Fibroblast of mammary gland (primary cell): ENCODE data around the gene GUCA2B.

Experiments used
- DNase-seq: peaks from one replicate; pipeline ENCODE4 v3.0.0-alpha.2; 2010; ENCODE audit warnings: low read depth
- H3K4me3 ChIP-seq: 2 replicates; pipeline ENCODE4 v1.5.1; 2011; ENCODE audit warnings: low read depth, mild to moderate bottlenecking, low read length, moderate library complexity; ENCODE audit not compliant: control insufficient read depth
- CTCF ChIP-seq: conservative IDR thresholded peaks from 2 replicates; pipeline ENCODE4 v1.5.1; 2011; ENCODE audit warnings: low read depth, low read length, inconsistent platforms; ENCODE audit not compliant: control insufficient read depth, insufficient read depth

The GUCA2B gene

GRCh38 chr1:42171679-42172266, 18.6 kb downstream of the GUCA2B start:
- TF ChIP-seq CTCF = no peak
- H3K4me3 ChIP-seq = no peak overlapping the region
- no peak for DNase-seq

GRCh38 chr1:42172381-42173133, 19.3 kb downstream of the GUCA2B start:
- DNase-seq = no peak
- TF ChIP-seq CTCF = no peak
- no peak overlapping the region for H3K4me3 ChIP-seq

- H3K4me3 ChIP-seq = no peak overlapping the region
- peak; percentile 49 for DNase-seq
- peak; percentile 97 for TF ChIP-seq CTCF
Measured at GRCh38 chr1:42173155-42173933, 20.1 kb downstream of the GUCA2B start.

- H3K4me3 ChIP-seq = no peak overlapping the region
- DNase-seq = peak; percentile 63
- TF ChIP-seq CTCF = no peak
Measured at GRCh38 chr1:42173961-42174735, 20.9 kb downstream of the GUCA2B start.

- H3K4me3 ChIP-seq = no peak overlapping the region
- DNase-seq = no peak
- no peak for TF ChIP-seq CTCF
Measured at GRCh38 chr1:42175314-42176054, 22.3 kb downstream of the GUCA2B start.

- TF ChIP-seq CTCF = peak; percentile 90
- DNase-seq = peak; percentile 63
- H3K4me3 ChIP-seq = no peak overlapping the region
Measured at GRCh38 chr1:42176902-42177519, 23.8 kb downstream of the GUCA2B start.
